HEK293 (cell line): Measurements from ENCODE around the gene SLC30A10.
A peak's percentile ranks its signal among the peaks of the same experiment; 100 is the strongest.

ENCODE experiments used
- CTCF ChIA-PET: fragments of 350-600 bp; formaldehyde crosslinking; extraction: SDS; loops from one replicate; lab custom pipeline; 2021; ENCODE audit warnings: antibody characterized with exemption; lab: Yijun Ruan, JAX
- POLR2A ChIA-PET: fragments of 300-600 bp; formaldehyde crosslinking; extraction: SDS; loops from one replicate; lab custom pipeline; 2020; ENCODE audit warnings: antibody characterized with exemption, inconsistent platforms; lab: Yijun Ruan, JAX
- H3K27ac ChIP-seq: fragments of 200-500 bp; sonication (Bioruptor generic); 2 replicates; pipeline ENCODE4 v1.5.1; 2014; ENCODE audit warnings: low read depth, low read length, control low read depth, inconsistent platforms; ENCODE audit errors: extremely low read depth
- H3K36me3 ChIP-seq, 2 experiments: fragments of 200-500 bp in 1 of 2; sonication (Bioruptor generic) in 1 of 2; 1 replicate in 1 of 2; 2 replicates in 1 of 2; pipeline ENCODE4 v1.5.1; 2014 to 2017; ENCODE audit warnings: inconsistent platforms in 2 of 2, low read length in 2 of 2; ENCODE audit not compliant: control insufficient read depth in 2 of 2, insufficient read depth in 1 of 2
- H3K4me1 ChIP-seq: fragments of 200-500 bp; sonication (Bioruptor generic); 2 replicates; pipeline ENCODE4 v1.5.1; 2014; ENCODE audit warnings: mild to moderate bottlenecking, low read length, inconsistent platforms; ENCODE audit not compliant: control insufficient read depth, insufficient read depth
- H3K4me3 ChIP-seq: 2 replicates; pipeline ENCODE4 v1.5.1; 2011; ENCODE audit warnings: low read depth, mild to moderate bottlenecking, control low read depth, low read length, moderate library complexity
- H3K9me3 ChIP-seq: fragments of 200-500 bp; sonication (Bioruptor generic); 2 replicates; pipeline ENCODE4 v1.5.1; 2014; ENCODE audit warnings: low read depth, low read length, inconsistent platforms; ENCODE audit not compliant: control insufficient read depth, insufficient read depth
- BCL11A ChIP-seq: fragments of 450-650 bp; formaldehyde crosslinking; IDR thresholded peaks from 2 replicates; pipeline ENCODE4 v1.5.1; 2016; ENCODE audit warnings: low read depth, missing biosample characterization, missing genetic modification characterization
- SCRT1 ChIP-seq: fragments of 450-650 bp; formaldehyde crosslinking; IDR thresholded peaks from 2 replicates; pipeline ENCODE4 v1.5.1; 2016; ENCODE audit warnings: missing biosample characterization, missing genetic modification characterization, borderline replicate concordance
- SP7 ChIP-seq: fragments of 450-650 bp; formaldehyde crosslinking; IDR thresholded peaks from 2 replicates; pipeline ENCODE4 v1.5.1; 2016; ENCODE audit warnings: missing biosample characterization, missing genetic modification characterization
- ZBTB20 ChIP-seq: fragments of 450-650 bp; formaldehyde crosslinking; IDR thresholded peaks from 2 replicates; pipeline ENCODE4 v1.5.1; 2016; ENCODE audit warnings: missing biosample characterization, missing genetic modification characterization
- ZNF146 ChIP-seq: fragments of 450-650 bp; formaldehyde crosslinking; IDR thresholded peaks from 2 replicates; pipeline ENCODE4 v1.5.1; 2016; ENCODE audit warnings: missing biosample characterization, missing genetic modification characterization
- ZNF16 ChIP-seq: fragments of 450-650 bp; formaldehyde crosslinking; IDR thresholded peaks from 2 replicates; pipeline ENCODE4 v1.5.1; 2016; ENCODE audit warnings: low read depth, missing biosample characterization, missing genetic modification characterization
- ZNF184 ChIP-seq: fragments of 450-650 bp; IDR thresholded peaks from 2 replicates; pipeline ENCODE4 v1.5.1; 2018; ENCODE audit warnings: missing biosample characterization, mild to moderate bottlenecking, missing genetic modification characterization
- ZNF19 ChIP-seq: fragments of 450-650 bp; formaldehyde crosslinking; IDR thresholded peaks from 2 replicates; pipeline ENCODE4; 2016; ENCODE audit warnings: missing biosample characterization, missing genetic modification characterization, low read depth
- ZNF211 ChIP-seq: fragments of 450-650 bp; formaldehyde crosslinking; IDR thresholded peaks from 2 replicates; pipeline ENCODE4 v1.5.1; 2016; ENCODE audit warnings: low read depth, missing biosample characterization, missing genetic modification characterization
- ZNF221 ChIP-seq: fragments of 450-650 bp; formaldehyde crosslinking; IDR thresholded peaks from 2 replicates; pipeline ENCODE4 v1.5.1; 2017; ENCODE audit warnings: missing biosample characterization, missing genetic modification characterization, borderline replicate concordance
- ZNF223 ChIP-seq: fragments of 450-650 bp; formaldehyde crosslinking; IDR thresholded peaks from 2 replicates; pipeline ENCODE4 v1.5.1; 2016; ENCODE audit warnings: missing biosample characterization, missing genetic modification characterization
- ZNF239 ChIP-seq: fragments of 450-650 bp; formaldehyde crosslinking; IDR thresholded peaks from 2 replicates; pipeline ENCODE4 v1.5.1; 2016; ENCODE audit warnings: missing biosample characterization, missing genetic modification characterization
- ZNF24 ChIP-seq: fragments of 450-650 bp; formaldehyde crosslinking; IDR thresholded peaks from 2 replicates; pipeline ENCODE4 v1.5.1; 2016; ENCODE audit warnings: missing biosample characterization, missing genetic modification characterization
- ZNF266 ChIP-seq: fragments of 450-650 bp; formaldehyde crosslinking; IDR thresholded peaks from 2 replicates; pipeline ENCODE4 v1.5.1; 2016; ENCODE audit warnings: missing biosample characterization, missing genetic modification characterization, low read depth
- ZNF292 ChIP-seq: fragments of 450-650 bp; formaldehyde crosslinking; IDR thresholded peaks from 2 replicates; pipeline ENCODE4 v1.5.1; 2016; ENCODE audit warnings: low read depth, missing biosample characterization, missing genetic modification characterization, borderline replicate concordance
- ZNF362 ChIP-seq: fragments of 450-650 bp; formaldehyde crosslinking; IDR thresholded peaks from 2 replicates; pipeline ENCODE4 v1.5.1; 2016; ENCODE audit warnings: missing biosample characterization, missing genetic modification characterization
- ZNF513 ChIP-seq: fragments of 450-650 bp; IDR thresholded peaks from 2 replicates; pipeline ENCODE4 v1.5.1; 2018; ENCODE audit warnings: missing biosample characterization, missing genetic modification characterization
- ZNF571 ChIP-seq: fragments of 450-650 bp; formaldehyde crosslinking; IDR thresholded peaks from 2 replicates; pipeline ENCODE4 v1.5.0; 2017; ENCODE audit warnings: missing biosample characterization, missing genetic modification characterization
- ZNF610 ChIP-seq: fragments of 450-650 bp; formaldehyde crosslinking; IDR thresholded peaks from 2 replicates; pipeline ENCODE4 v1.5.1; 2016; ENCODE audit warnings: missing biosample characterization, missing genetic modification characterization, borderline replicate concordance
- ZNF654 ChIP-seq: fragments of 450-650 bp; formaldehyde crosslinking; IDR thresholded peaks from 2 replicates; pipeline ENCODE4 v1.5.1; 2016; ENCODE audit warnings: low read depth, missing biosample characterization, missing genetic modification characterization
- ZNF707 ChIP-seq: fragments of 450-650 bp; formaldehyde crosslinking; IDR thresholded peaks from 2 replicates; pipeline ENCODE4 v1.5.1; 2016; ENCODE audit warnings: missing biosample characterization, missing genetic modification characterization
- ZNF776 ChIP-seq: fragments of 450-650 bp; formaldehyde crosslinking; IDR thresholded peaks from 2 replicates; pipeline ENCODE4 v1.5.0; 2017; ENCODE audit warnings: missing biosample characterization, missing genetic modification characterization, borderline replicate concordance
- ZNF785 ChIP-seq: fragments of 450-650 bp; formaldehyde crosslinking; IDR thresholded peaks from 2 replicates; pipeline ENCODE4 v1.5.1; 2016; ENCODE audit warnings: missing biosample characterization, missing genetic modification characterization
- ZSCAN30 ChIP-seq: fragments of 450-650 bp; IDR thresholded peaks from 2 replicates; pipeline ENCODE4 v1.5.1; 2018; ENCODE audit warnings: missing biosample characterization, mild to moderate bottlenecking, missing genetic modification characterization, moderate library complexity
- TF ChIP-seq, protein P1 (sequence below): fragments of 450-650 bp; formaldehyde crosslinking; IDR thresholded peaks from 2 replicates; pipeline ENCODE4 v1.5.1; 2016; ENCODE audit warnings: missing biosample characterization, missing genetic modification characterization, low read depth
- TF ChIP-seq, protein P2 (sequence below): fragments of 450-650 bp; formaldehyde crosslinking; IDR thresholded peaks from 2 replicates; pipeline ENCODE4 v1.5.1; 2016; ENCODE audit warnings: missing biosample characterization, missing genetic modification characterization

SLC30A10 gene

GRCh38 chr1:219882096-219882495 is 46.3 kb downstream of the SLC30A10 start:
- Histone ChIP-seq H3K4me1 (no peaks in the 10 kb centered on the region), H3K4me3 (no peak overlapping the region), H3K9me3 (no peaks in the 10 kb centered on the region), H3K27ac (no peak overlapping the region), H3K36me3 (no peaks in the 10 kb centered on the region)
- TF ChIP-seq ZNF19 (no peak), ZNF292 (no peak), ZNF146 (tag by site-specific recombination) (no peak), SP7 (tag by site-specific recombination) (no peak), ZNF571 (tag by site-specific recombination) (no peak), ZNF223 (tag by site-specific recombination) (no peak), SCRT1 (no peak), ZNF610 (tag by site-specific recombination) (no peak), ZNF16 (tag by site-specific recombination) (no peak)
- CTCF ChIA-PET = interaction anchor here (0.6 to 0.7 kb wide), 3 partner anchors 46 to 922 kb away, joined by 3 read pairs; partner anchors contain the start of gene SLC30A10
- POLR2A ChIA-PET = no interaction called here

DNA sequence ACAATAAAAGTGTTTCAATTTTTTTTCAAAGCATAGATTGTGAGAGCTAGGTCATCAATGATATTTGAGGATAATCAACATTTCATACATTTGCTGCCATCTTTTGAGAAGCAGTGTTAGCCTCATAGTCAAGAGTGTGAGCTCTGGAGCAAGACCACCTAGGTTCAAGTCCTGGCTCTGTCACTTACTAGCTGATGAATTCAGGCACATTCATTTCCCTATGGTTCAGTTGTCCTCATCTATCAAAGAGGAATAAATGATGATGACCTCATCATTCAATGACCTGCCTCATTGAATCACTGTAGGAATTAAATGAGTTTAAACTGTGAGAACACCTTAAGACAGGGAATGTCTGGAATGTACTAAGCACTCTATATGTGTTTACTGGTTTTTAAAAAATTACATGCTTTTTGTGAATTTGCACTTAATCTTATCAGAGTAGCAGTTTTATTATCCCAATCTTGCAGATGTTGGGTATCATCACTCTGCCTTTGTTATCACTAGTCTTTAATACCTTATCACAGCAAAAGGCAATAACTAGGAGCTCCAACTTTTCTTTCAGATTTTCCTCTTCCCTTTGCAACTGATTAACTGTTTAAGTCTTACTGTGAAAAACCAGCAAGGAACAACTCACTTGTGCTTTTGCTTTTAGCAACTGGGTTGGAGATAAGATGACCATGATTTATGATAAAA is 47.4 kb downstream of the SLC30A10 start:
- no peaks in the 10 kb centered on the region for H3K9me3 ChIP-seq
- H3K4me3 ChIP-seq = no peak overlapping the region
- CTCF ChIA-PET = no interaction called here
- TF ChIP-seq, protein P1, sequence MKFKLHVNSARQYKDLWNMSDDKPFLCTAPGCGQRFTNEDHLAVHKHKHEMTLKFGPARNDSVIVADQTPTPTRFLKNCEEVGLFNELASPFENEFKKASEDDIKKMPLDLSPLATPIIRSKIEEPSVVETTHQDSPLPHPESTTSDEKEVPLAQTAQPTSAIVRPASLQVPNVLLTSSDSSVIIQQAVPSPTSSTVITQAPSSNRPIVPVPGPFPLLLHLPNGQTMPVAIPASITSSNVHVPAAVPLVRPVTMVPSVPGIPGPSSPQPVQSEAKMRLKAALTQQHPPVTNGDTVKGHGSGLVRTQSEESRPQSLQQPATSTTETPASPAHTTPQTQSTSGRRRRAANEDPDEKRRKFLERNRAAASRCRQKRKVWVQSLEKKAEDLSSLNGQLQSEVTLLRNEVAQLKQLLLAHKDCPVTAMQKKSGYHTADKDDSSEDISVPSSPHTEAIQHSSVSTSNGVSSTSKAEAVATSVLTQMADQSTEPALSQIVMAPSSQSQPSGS (tag by site-specific recombination) = peak; percentile 73
- TF ChIP-seq ZBTB20 (no peak), ZNF785 (tag by site-specific recombination) (no peak)
- H3K36me3 ChIP-seq = no peaks in the 10 kb centered on the region
- POLR2A ChIA-PET = no interaction called here
- no peak overlapping the region for H3K27ac ChIP-seq
- H3K4me1 ChIP-seq = no peaks in the 10 kb centered on the region

DNA sequence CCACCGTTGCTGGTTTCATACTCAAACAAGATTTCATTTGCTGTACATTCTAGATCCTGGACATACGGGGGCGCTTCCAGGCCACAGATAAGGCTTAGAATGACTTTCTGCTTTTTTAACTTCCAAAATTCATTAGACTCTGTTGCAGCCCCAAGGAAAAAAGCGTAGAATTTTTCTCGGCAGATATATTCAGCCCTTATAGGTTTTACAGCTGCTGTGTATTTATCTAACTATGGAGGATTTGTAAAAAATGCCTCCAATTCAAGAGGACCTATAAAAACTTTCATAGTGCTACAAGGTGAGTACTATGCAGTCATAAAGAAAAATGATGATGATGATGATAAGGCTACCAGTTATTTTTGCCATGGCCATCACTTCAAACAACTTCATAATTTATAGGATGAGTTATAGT is 51.6 kb downstream of the SLC30A10 start:
- ChIA-PET POLR2A (no interaction called here), CTCF (no interaction called here)
- no peak for TF ChIP-seq BCL11A (tag by site-specific recombination)
- TF ChIP-seq, protein P2, sequence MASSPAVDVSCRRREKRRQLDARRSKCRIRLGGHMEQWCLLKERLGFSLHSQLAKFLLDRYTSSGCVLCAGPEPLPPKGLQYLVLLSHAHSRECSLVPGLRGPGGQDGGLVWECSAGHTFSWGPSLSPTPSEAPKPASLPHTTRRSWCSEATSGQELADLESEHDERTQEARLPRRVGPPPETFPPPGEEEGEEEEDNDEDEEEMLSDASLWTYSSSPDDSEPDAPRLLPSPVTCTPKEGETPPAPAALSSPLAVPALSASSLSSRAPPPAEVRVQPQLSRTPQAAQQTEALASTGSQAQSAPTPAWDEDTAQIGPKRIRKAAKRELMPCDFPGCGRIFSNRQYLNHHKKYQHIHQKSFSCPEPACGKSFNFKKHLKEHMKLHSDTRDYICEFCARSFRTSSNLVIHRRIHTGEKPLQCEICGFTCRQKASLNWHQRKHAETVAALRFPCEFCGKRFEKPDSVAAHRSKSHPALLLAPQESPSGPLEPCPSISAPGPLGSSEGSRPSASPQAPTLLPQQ = no peak
- TF ChIP-seq ZNF211 = no peak
- TF ChIP-seq ZNF184 (tag by site-specific recombination) = no peak
- TF ChIP-seq ZNF654 (tag by site-specific recombination) = peak; percentile 53
- TF ChIP-seq ZNF362 (tag by site-specific recombination) = no peak
- TF ChIP-seq ZNF776 (tag by site-specific recombination) = no peak
- TF ChIP-seq ZNF707 (tag by site-specific recombination) = no peak
- no peak for TF ChIP-seq ZNF221 (tag by site-specific recombination)
- TF ChIP-seq ZNF513 (tag by site-specific recombination) = peak; percentile 63
- no peak for TF ChIP-seq ZNF292
- TF ChIP-seq ZNF223 (tag by site-specific recombination) = no peak
- no peak for TF ChIP-seq ZNF266
- no peak for TF ChIP-seq ZNF239
- TF ChIP-seq ZSCAN30 (tag by site-specific recombination) = no peak
- no peak for TF ChIP-seq ZNF24 (tag by site-specific recombination)
- no peaks in the 10 kb centered on the region for H3K36me3 ChIP-seq
- no peak overlapping the region for H3K4me3 ChIP-seq
- H3K27ac ChIP-seq = no peak overlapping the region
- H3K9me3 ChIP-seq = no peaks in the 10 kb centered on the region
- H3K4me1 ChIP-seq = no peaks in the 10 kb centered on the region
